Stimulated activated CD4-positive, alpha-beta T cell treated with anti-CD3 and anti-CD28 coated beads, Interleukin-15, amount 100 ng/mL, for 1 hour (primary cell): Measurements from ENCODE around the gene NFXL1.

ENCODE experiments used
- DNase-seq, 2 donors: peaks; one replicate each; pipeline ENCODE4 v3.0.0-alpha.2; 2020; ENCODE audit warnings: low read depth in 1 of 2, low spot score in 1 of 2

The NFXL1 gene

DNA sequence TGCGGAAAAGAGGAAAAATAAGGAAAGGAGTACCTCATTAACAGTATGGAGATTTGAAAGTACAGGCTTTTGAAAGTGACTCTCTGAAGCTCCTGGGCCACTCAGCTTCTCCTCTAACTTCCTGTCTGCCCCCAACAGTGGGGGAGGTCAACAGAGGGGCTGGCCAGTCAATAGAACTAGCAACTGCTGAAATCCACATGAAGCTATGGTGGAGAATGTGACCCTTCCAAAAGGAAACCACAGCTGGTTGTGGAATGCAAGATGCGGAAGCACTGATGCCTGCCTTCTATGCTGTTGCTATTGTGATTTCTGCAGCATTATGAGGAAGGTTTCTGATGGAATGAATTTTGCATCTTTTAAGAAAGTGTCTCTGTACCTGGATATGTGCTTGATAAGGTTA, 78.9 kb downstream of the NFXL1 start:
- no peak for DNase-seq

DNA sequence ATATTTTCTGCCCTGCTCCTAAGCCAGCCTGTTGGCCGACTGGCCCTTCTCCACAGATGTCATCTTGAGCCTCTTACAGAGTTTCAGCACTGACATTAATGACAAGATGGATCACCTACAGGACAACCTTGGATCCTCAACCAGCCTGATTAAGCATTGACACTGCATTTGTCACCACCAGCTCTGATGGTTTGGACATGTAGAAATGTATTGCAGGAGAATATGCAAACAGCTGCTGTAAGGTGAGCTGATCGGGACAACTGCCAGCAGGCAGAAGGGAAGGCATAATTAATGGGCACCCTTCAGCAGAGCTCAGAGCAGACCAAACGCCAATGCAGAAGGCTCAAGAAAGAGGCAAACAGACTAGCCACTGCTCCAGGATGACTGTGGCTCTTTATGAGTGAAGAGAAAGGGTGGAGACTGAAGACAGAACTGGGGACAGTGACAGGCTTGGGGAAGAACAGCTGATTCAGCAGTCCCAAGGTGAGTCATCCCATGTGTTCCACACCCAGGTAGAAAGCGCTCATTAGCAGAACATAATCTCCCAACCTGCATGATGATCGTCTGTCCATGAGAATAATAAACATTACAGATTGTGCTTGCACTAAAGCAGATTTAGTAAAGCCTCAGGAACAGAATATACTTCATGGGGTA, 83.2 kb downstream of the NFXL1 start:
- no peak for DNase-seq

DNA sequence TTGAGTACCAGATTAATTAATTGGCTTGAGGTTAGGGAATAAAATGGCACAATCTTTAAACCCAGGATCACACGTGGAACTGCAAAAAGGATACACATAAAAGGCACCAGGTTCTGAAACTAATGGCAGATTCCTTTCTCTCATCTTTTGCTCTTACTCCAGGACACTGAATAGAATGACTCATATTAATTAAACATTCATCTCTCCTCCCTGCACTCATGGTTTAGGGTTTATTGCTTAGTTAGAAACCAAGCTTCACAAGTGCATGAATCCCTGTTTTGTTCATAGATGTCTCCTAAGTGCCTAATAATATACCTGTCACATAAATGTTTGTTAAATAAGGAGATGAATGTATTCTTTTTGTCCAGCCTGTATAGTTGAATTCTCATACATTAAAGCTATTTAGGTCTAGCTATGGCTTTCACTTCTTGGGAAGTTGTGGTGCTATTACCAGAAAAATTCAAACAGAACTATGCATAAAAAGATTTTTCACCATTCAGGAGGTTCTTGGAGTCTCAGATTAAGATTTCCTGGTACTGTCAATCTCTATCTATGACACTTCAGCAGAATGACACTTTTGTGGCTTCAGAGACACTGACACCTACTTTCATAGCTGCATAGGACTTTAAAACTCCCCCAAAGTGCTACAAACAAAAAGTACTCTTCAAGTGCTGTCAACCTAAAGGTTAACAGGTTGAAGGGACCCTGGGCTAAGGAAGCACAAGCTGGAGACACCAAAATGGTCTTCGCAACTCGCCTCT, 83.9 kb downstream of the NFXL1 start:
- no peak for DNase-seq

DNA sequence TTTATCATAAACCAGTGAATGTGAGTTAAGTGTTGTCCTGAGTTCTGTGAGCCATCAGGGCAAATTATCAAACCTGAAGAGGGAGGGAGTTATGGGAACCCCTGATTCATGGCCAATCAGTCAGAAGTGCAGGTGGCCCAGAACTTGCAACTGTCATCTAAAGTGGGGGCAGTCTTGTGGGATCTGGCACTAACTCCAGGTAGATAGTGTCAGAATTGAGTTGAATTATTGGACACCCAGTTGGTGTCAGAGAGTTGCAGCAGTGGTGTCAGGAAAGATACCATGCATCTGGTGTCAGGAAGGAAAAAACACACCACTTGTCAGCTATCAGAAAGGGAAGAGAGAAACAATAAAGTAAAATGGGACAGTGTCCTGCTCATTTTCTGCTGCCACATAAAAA, 84.9 kb downstream of the NFXL1 start:
- no peak for DNase-seq

DNA sequence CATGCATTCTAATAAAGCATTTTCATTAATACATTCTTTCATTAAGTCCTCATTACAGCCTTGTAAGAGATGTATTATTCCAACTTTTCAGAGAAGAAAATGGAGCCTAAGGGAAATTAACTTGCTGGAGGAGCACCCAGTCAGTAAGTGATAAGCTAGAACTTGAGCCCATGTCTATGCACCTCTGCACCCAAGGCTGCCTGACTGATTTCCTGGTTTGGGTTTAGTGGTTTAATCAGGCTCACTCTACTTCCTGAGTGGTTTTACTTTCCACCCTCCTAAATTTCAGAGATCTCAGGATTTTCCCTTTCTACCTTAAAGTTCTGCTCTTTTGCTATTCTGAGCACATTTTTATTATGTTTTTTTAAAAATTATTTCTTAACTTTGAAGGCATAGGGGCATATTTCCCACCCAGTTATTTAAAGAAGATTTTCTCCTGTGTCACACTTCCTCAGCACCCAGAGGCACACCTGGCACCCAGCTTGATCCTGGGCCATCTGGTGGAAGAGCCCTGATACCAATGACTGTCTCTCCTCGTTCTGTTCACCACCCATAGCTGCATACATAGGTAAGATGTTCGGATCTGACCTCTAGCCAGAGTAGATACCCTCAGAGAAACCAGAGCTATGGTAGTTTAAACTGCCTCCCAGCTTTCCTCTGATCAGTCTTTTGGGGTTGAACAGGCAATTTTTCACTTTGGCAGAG, 86.9 kb downstream of the NFXL1 start:
- no peak for DNase-seq

DNA sequence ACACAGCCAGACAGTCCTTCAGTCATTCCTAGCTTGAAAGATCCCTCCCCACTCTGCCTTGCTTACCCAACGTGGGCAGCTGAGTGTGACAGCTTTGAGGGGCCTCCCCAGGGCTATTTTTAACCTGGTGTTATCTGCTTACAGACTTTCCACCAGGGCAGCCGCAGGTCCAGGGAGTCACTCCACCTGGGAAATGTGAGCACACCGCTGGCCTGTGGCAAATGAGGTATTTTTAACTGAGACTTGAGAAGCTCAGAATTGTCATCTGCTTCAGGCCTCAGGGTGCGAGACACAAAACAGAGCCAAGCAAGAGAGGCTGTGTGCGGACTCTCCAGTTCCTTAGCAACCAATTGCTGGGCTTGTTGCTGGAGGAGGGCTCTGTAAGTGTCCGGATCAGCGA, 89.5 kb downstream of the NFXL1 start:
- no peak for DNase-seq

DNA sequence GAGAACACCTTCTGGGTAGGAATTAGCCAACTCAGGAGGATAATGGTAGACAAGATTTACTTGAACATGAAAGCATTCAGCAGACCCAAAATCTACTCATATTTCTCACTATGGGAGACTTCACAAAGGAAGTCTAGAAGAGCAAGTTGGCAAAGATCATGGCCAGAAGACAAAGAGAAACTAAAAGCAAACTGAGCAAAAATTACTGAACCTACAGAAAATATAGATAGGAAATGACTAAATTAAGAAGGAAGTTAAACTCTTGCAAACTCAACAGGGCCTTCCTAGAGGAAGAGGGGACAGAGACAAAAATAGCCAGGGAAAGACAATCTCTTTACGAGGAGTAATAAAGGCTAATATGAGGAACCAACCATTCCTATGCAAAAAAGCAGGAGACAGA, 95.2 kb downstream of the NFXL1 start:
- no peak for DNase-seq

DNA sequence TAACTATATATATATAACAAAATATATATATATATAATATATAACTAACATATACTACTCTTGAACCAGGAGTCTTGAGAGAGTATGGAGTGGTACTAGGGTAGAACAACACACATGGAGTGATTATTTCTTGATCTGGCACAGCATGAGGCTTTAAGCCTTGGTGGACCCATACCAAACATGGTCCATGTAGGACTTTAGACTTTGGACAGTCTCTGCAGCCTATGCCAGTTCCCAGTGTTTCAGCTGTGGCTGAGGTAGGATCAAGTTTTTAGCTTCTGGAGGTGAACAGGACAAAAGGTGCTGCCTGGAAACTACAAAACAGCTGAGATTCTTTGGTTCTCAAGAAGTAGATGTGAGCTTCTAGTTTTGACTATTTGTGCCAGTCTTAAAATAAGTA, 97.1 kb downstream of the NFXL1 start:
- no peak for DNase-seq

DNA sequence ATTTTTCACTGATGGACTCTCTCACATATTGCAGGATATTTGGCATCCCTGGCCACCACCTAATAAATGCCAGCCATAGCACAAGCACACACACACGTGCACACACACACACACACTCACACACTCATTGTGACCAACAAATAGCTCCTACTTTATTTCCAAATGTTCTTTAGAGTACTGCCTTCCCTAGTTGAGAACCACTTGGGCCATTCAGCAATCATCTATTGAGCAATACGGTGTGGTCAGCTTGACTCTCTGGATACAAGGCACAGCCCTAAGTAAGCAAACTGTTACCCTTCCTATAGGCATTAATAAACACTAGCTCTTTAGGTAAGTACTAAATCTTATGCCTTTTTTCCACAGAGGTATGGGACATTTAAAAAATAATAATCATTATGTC, 97.6 kb downstream of the NFXL1 start:
- DNase-seq = no peak

DNA sequence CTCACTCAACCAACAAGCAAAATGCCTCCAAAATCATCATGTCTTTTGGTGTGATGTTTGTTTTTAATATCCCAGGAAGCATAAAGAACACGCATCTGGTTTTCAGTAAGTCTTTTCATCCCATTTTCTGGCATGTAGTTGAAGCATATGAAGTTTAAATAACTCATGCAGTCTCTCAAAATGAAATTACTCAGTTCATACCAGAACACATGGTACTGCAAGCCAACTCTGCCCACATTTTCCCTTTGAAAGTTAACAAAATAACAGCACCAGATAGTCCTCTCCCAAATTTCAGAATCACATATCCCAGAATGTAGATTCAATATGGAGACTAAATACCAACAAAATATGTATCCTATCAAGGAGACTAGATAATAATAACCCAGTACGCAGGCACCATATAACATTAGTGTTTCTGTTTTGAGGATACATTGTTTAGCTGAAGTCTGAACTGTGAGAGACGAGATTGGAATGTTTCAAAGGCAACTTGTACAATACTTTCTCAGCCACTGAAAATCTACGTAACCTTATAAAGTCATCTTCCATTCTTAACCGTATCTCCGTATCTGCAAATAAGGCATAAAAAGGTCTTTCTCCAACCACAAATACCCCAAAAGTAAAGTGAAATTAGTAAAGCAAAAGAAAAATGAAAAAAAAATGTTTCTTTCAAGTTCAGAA, 99.6 kb downstream of the NFXL1 start:
- no peak for DNase-seq

DNA sequence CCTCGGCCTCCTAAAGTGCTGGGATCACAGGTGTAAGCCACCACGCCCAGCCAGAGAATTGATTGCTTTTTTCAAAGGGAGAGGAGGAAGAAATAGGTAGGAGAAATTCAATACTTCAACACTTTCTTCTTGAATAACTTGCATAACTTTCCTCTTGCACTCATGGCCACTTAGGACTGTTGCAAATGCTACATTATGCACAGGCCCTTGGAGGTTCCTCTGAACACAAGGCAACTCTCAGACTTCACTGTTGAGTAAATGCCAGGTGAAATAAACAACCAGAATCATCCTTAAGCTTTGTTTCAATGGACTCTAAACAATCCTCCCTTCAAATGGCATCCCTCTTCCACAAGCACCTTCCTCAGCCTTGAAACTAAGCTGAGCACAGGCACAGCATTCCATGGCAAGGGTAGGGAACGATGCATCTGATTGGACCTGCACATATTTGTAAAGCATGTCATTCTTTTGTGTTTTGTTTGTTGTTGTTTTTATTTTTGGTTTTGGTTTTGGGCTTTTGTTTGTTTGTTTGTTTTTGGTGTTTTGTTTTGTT, 104.7 kb downstream of the NFXL1 start:
- no peak for DNase-seq

DNA sequence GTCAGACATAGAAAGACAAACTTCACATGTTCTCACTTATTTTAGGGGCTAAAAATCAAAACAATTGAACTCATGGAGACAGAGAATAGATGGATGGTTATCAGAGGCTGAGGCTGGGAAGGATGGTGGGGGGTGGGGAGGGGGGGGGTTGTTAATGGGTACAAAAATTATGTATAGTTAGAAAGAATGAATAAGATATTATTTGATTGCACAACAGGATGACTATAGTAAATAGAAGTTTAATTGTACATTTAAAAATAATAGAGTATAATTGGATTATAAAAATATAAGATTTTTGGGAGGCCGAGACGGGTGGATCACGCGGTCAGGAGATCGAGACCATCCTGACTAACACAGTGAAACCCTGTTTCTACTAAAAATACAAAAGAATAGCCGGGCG, 109.8 kb downstream of the NFXL1 start:
- DNase-seq = no peak

DNA sequence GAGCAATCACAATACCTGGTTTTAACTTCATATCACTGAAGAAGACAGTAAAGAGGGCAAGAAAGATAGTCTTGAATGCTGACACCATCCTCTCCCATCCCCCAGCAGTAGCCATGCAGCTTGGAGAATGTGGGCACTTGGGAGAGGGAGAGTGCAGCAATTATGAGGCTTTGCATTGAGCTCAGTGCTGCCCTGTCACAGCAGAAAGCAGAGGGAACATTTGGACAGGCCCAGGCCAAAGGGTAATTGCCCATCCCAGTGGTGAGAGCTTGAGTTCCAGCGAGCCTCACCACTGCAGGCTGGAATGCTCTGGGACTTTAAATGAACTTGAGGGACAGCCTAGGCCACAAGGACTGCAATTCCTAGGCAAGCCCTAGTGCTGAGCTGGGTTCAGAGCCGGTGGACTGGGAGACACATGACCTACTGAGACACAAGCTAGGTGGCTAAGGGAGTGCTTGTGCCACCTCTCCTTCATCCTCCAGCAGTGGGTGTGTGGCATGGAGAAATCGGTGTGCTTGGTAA, 112.8 kb downstream of the NFXL1 start:
- no peak for DNase-seq

DNA sequence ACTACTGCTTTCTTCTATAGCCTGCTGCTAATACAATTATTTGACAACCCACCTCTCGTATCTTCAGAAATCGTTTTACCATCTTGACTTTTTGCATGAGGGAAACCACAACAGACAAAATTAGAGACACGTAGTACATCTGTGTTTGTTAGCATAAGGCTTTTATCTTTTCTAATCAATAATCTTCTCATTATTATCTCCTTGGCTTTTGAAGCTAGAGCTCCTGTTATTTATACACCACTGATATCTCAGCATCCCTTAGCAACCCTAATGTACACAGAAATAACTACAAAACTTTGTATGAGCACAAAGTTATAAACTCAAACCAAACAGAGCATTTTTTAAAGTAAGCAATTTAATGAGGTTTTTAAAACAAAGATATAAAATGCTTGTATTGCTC, 116.2 kb downstream of the NFXL1 start:
- DNase-seq = no peak
